IMR-90 (cell line): ENCODE results near the gene TYR. TPM values are rescaled to one million over a fixed set of nuclear protein-coding genes. Genes with fewer than 3 reads are reported as not detected.

ENCODE experiments used
- ATAC-seq: fragments of 200-7000 bp; cut with Tn5 transposase; 2 replicates; pipeline ENCODE4 v1.9.1; 2020; ENCODE audit warnings: low read depth, mild to moderate bottlenecking, moderate library complexity
- BruUV-seq: library from RNA; stranded (reverse); fragments of 400-500 nt; replicated peaks from 2 replicates; lab custom pipeline; 2021; lab: Mats Ljungman, UMichigan
- CTCF ChIA-PET: fragments of 300-600 bp; formaldehyde crosslinking; extraction: SDS; loops from one replicate; lab custom pipeline; 2021; ENCODE audit warnings: antibody characterized with exemption; lab: Yijun Ruan, JAX
- POLR2A ChIA-PET: fragments of 300-600 bp; sonication (Branson Sonifier 250); formaldehyde crosslinking; loops from one replicate; lab custom pipeline; 2022; ENCODE audit warnings: antibody characterized with exemption; ENCODE audit not compliant: unreplicated experiment; lab: Charles Lee
- DNase-seq: peaks from one replicate; pipeline ENCODE4 v3.0.0; 2013
- H2AFZ ChIP-seq: replicated peaks from 2 replicates; pipeline ENCODE3; 2013; ENCODE audit warnings: low read length, mild to moderate bottlenecking; ENCODE audit not compliant: poor library complexity
- H2AK5ac ChIP-seq: 2 replicates; pipeline ENCODE4 v1.6.1; 2013; ENCODE audit warnings: low read depth, low read length, inconsistent platforms
- H2AK9ac ChIP-seq: replicated peaks from 2 replicates; pipeline ENCODE3; 2013; ENCODE audit warnings: mild to moderate bottlenecking, low read depth, low read length, moderate library complexity; ENCODE audit not compliant: poor library complexity
- H2BK120ac ChIP-seq: 2 replicates; pipeline ENCODE4 v1.6.1; 2013; ENCODE audit warnings: low read depth, low read length, inconsistent platforms
- H2BK15ac ChIP-seq: 3 replicates; pipeline ENCODE4 v1.6.1; 2013; ENCODE audit warnings: low read depth, low read length, inconsistent platforms
- H2BK20ac ChIP-seq: 2 replicates; pipeline ENCODE4 v1.6.1; 2013; ENCODE audit warnings: low read depth, mild to moderate bottlenecking, inconsistent platforms, low read length, moderate library complexity
- H2BK5ac ChIP-seq: 2 replicates; pipeline ENCODE4 v1.6.1; 2013; ENCODE audit warnings: mild to moderate bottlenecking, low read depth, low read length, inconsistent platforms; ENCODE audit not compliant: poor library complexity, severe bottlenecking
- H3K14ac ChIP-seq: replicated peaks from 2 replicates; pipeline ENCODE4 v1.6.1; 2013; ENCODE audit warnings: low read depth, low read length, inconsistent platforms
- H3K18ac ChIP-seq: 2 replicates; pipeline ENCODE4 v1.6.1; 2013; ENCODE audit warnings: low read depth, low read length, control low read depth
- H3K23ac ChIP-seq: 2 replicates; pipeline ENCODE4 v1.6.1; 2013; ENCODE audit warnings: low read depth, low read length, inconsistent platforms
- H3K27ac ChIP-seq: 2 replicates; pipeline ENCODE4 v1.5.1; 2013; ENCODE audit warnings: mild to moderate bottlenecking, control low read depth, low read length; ENCODE audit not compliant: insufficient read depth
- H3K27me3 ChIP-seq: 2 replicates; pipeline ENCODE4 v1.6.1; 2013; ENCODE audit warnings: low read length; ENCODE audit not compliant: control insufficient read depth, insufficient read depth
- H3K36me3 ChIP-seq: 2 replicates; pipeline ENCODE4 v1.6.1; 2013; ENCODE audit warnings: low read length, mixed read lengths; ENCODE audit not compliant: control insufficient read depth, insufficient read depth
- H3K4ac ChIP-seq: 2 replicates; pipeline ENCODE4 v1.6.1; 2013; ENCODE audit warnings: low read depth, low read length, inconsistent platforms
- H3K4me1 ChIP-seq: 2 replicates; pipeline ENCODE4 v1.6.1; 2013; ENCODE audit warnings: low read length, mixed read lengths; ENCODE audit not compliant: control insufficient read depth, insufficient read depth
- H3K4me2 ChIP-seq: 2 replicates; pipeline ENCODE4 v1.6.1; 2013; ENCODE audit warnings: low read depth, mild to moderate bottlenecking, control low read depth, low read length, moderate library complexity
- H3K4me3 ChIP-seq: 2 replicates; pipeline ENCODE4 v1.5.1; 2013; ENCODE audit warnings: low read depth, mild to moderate bottlenecking, control low read depth, low read length, moderate library complexity; ENCODE audit not compliant: insufficient read depth
- H3K56ac ChIP-seq: 2 replicates; pipeline ENCODE4 v1.6.1; 2013; ENCODE audit warnings: low read length, inconsistent platforms; ENCODE audit not compliant: insufficient read depth; ENCODE audit errors: extremely low read depth
- H3K79me1 ChIP-seq, 2 experiments: 2 replicates each; pipeline ENCODE4 v1.6.1; 2013; ENCODE audit warnings: low read length in 2 of 2, inconsistent platforms in 1 of 2, low read depth in 1 of 2
- H3K9ac ChIP-seq: 2 replicates; pipeline ENCODE4 v1.6.1; 2013; ENCODE audit warnings: low read depth, low read length, control low read depth
- H3K9me1 ChIP-seq: 2 replicates; pipeline ENCODE4 v1.6.1; 2013; ENCODE audit warnings: low read length, inconsistent platforms; ENCODE audit not compliant: insufficient read depth
- H3K9me3 ChIP-seq: 2 replicates; pipeline ENCODE4 v1.6.1; 2013; ENCODE audit warnings: low read length; ENCODE audit not compliant: control insufficient read depth, insufficient read depth
- H4K20me1 ChIP-seq: 2 replicates; pipeline ENCODE4 v1.6.1; 2013; ENCODE audit warnings: low read length, inconsistent platforms; ENCODE audit not compliant: insufficient read depth
- H4K5ac ChIP-seq: 2 replicates; pipeline ENCODE4 v1.6.1; 2013; ENCODE audit warnings: mild to moderate bottlenecking, low read depth, low read length, control low read depth
- H4K8ac ChIP-seq, 2 experiments: 2 replicates each; pipeline ENCODE4 v1.6.1; 2013; ENCODE audit warnings: low read depth in 2 of 2, low read length in 2 of 2, control low read depth in 1 of 2, inconsistent platforms in 1 of 2
- H4K91ac ChIP-seq: 2 replicates; pipeline ENCODE4 v1.6.1; 2013; ENCODE audit warnings: low read depth, low read length, inconsistent platforms; ENCODE audit not compliant: insufficient read depth
- CEBPB ChIP-seq: IDR thresholded peaks from 2 replicates; pipeline ENCODE4 v1.6.1; 2012; ENCODE audit warnings: low read depth, low read length, improper control_type of control experiment
- FOS ChIP-seq: fragments of 150-350 bp; IDR thresholded peaks from 2 replicates; pipeline ENCODE4 v1.6.1; 2016; ENCODE audit warnings: low read depth, low read length
- POLR2A ChIP-seq: IDR thresholded peaks from 2 replicates; pipeline ENCODE4 v1.6.1; 2012; ENCODE audit warnings: mild to moderate bottlenecking, low read depth, low read length
- WGBS, 2 experiments: methylation state at CpG; one replicate each; pipeline versions ENCODE4 v1.1.5 to v1.1.7; 2013; ENCODE audit warnings: missing lambda C conversion rate in 2 of 2; ENCODE audit not compliant: insufficient read length in 1 of 2; ENCODE audit errors: extremely low coverage in 2 of 2; 5-methylcytosine and 5-hydroxymethylcytosine counted together
- dilution Hi-C: fragments of 300-500 bp; cut with HindIII; formaldehyde crosslinking; loops from one replicate; pipeline ENCODE4 v1.14.3; 2018; ENCODE audit warnings: low sequenced_read_pairs; ENCODE audit not compliant: unreplicated experiment
- in situ Hi-C: fragments of 300-500 bp; cut with MboI; formaldehyde crosslinking; loops from 3 replicates; pipeline ENCODE4 v1.14.3; 2019; ENCODE audit warnings: low sequenced_read_pairs, inconsistent platforms, mixed read lengths
- intact Hi-C: fragments of 100-400 bp; cut with micrococcal nuclease; formaldehyde crosslinking; loops from 2 replicates; pipeline ENCODE4 v1.10.0; 2022
- polyA plus RNA-seq, 3 experiments: library from polyadenylated mRNA; depleted of rRNA; stranded (reverse); fragments of >200 nt; gene quantifications; 2 replicates each; pipeline ENCODE4 v1.2.3, GENCODE V29; 2012; ENCODE audit warnings: low replicate concordance in 1 of 3
- total RNA-seq: library from RNA; depleted of rRNA; stranded (reverse); fragments of >200 nt; gene quantifications from 2 replicates; pipeline ENCODE4 v1.2.3, GENCODE V29; 2012
- TF ChIP-seq, protein P1 (sequence below): fragments of 150-350 bp; IDR thresholded peaks from 2 replicates; pipeline ENCODE4 v1.6.1; 2017; ENCODE audit warnings: mild to moderate bottlenecking, antibody characterized with exemption, low read length, low read depth
- TF ChIP-seq, protein P2 (sequence below): conservative IDR thresholded peaks from 2 replicates; pipeline ENCODE4 v1.5.1; 2012; ENCODE audit warnings: mild to moderate bottlenecking, low read depth, low read length, improper control_type of control experiment

Gene TYR
- total and polyA plus RNA-seq, 2 of the 4 experiments (the other 2 are of a cell fraction): not detected

DNA sequence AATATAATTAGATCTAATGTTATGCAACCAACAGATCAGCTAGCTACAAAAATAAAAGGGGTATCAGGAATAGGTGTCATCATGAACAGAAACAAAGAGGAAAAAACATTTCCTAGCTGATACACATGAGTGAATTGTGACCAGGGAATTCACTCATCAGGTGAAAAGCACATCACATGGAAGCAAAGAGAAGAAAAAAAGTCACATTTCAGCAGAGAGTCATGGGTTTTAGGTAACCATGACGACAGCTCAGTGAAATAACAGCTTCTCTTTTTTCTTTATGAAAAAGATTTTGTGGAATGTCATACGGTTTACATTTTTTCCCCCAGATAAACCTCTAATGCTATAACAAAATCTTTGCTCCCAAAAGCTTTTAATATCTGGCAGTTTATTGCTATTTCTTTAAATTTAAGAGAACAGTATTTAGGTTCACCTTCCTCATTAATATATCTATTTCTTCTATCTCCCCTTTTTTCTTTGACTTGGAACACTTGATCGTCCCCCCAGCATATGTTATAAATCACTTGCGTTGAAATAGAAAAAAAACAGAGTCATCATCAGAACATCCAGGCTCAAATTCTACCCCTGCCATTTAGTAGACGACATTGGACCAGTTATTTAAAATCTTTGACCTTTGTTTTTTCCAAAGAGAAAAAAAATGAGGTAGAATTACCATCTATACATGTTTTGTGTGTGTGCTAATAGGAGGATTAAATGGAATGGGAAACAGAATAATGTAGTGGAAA lies 5.3 kb downstream of the TYR start:
- intact Hi-C loops (no loop called here), in situ Hi-C loops (no loop called here), dilution Hi-C loops (no loop called here)
- Histone ChIP-seq H3K23ac (no peak overlapping the region), H3K4ac (no peak overlapping the region), H3K14ac (no peak overlapping the region), H3K9me3 (no peaks in the 10 kb centered on the region), H4K91ac (no peak overlapping the region), H4K8ac (no peak overlapping the region; a peak in 1 of 4 replicates), H3K4me2 (peak overlapping the region; percentile 71), H3K9ac (no peak overlapping the region), H3K4me1 (no peaks in the 10 kb centered on the region), H2BK20ac (no peak overlapping the region), H2AFZ (no peak overlapping the region), H2AK5ac (no peak overlapping the region), H3K36me3 (no peaks in the 10 kb centered on the region), H2AK9ac (no peak overlapping the region), H3K4me3 (no peak overlapping the region), H2BK15ac (no peak overlapping the region), H4K5ac (no peak overlapping the region; the same call in 1 of the 2 replicates), H3K27me3 (no peaks in the 10 kb centered on the region), H4K20me1 (no peaks in the 10 kb centered on the region), H3K18ac (no peak overlapping the region; the same call in 1 of the 2 replicates), H3K56ac (no peak overlapping the region), H2BK5ac (peak overlapping the region; percentile 68), H2BK120ac (no peak overlapping the region), H3K9me1 (no peaks in the 10 kb centered on the region), H3K27ac (no peak overlapping the region), H3K79me1 (no peaks in the 10 kb centered on the region)
- peak; percentile 50 for ATAC-seq
- no TSS peak for BruUV-seq
- DNase-seq: peak; percentile 53
- no CpG with 5 or more reads among the region's 5 CpGs for WGBS, 2 experiments
- POLR2A ChIA-PET: no interaction called here
- TF ChIP-seq FOS (no peak), POLR2A (no peak), CEBPB (peak; percentile 23; the same call in 1 of the 2 replicates)
- TF ChIP-seq, protein P1, sequence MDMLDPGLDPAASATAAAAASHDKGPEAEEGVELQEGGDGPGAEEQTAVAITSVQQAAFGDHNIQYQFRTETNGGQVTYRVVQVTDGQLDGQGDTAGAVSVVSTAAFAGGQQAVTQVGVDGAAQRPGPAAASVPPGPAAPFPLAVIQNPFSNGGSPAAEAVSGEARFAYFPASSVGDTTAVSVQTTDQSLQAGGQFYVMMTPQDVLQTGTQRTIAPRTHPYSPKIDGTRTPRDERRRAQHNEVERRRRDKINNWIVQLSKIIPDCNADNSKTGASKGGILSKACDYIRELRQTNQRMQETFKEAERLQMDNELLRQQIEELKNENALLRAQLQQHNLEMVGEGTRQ: peak; percentile 72; the same call in 1 of the 2 replicates
- TF ChIP-seq, protein P2, sequence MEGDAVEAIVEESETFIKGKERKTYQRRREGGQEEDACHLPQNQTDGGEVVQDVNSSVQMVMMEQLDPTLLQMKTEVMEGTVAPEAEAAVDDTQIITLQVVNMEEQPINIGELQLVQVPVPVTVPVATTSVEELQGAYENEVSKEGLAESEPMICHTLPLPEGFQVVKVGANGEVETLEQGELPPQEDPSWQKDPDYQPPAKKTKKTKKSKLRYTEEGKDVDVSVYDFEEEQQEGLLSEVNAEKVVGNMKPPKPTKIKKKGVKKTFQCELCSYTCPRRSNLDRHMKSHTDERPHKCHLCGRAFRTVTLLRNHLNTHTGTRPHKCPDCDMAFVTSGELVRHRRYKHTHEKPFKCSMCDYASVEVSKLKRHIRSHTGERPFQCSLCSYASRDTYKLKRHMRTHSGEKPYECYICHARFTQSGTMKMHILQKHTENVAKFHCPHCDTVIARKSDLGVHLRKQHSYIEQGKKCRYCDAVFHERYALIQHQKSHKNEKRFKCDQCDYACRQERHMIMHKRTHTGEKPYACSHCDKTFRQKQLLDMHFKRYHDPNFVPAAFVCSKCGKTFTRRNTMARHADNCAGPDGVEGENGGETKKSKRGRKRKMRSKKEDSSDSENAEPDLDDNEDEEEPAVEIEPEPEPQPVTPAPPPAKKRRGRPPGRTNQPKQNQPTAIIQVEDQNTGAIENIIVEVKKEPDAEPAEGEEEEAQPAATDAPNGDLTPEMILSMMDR: no peak
- CTCF ChIA-PET: no interaction called here
